HG02763 (cell line): ENCODE measurements around the gene ELL2.
"Not testable (repeated sequence)": the region's sequence is repeated elsewhere in the genome, so short reads cannot be mapped to it uniquely, and the experiment has no call there.

Source experiments
- ATAC-seq: cut with Tn5 transposase; IDR thresholded peaks from one replicate; pipeline ENCODE4 v1.9.1; 2021; ENCODE audit warnings: mild to moderate bottlenecking, moderate library complexity; ENCODE audit not compliant: unreplicated experiment

ELL2 gene

GRCh38 chr5:95910521-95910920 is 51.1 kb downstream of the ELL2 start:
- ATAC-seq = no peak

- ATAC-seq = no peak
Observed at GRCh38 chr5:95909738-95910137, 51.9 kb downstream of the ELL2 start.

- ATAC-seq = no peak
Observed at GRCh38 chr5:95908799-95909198, 52.9 kb downstream of the ELL2 start.

- no peak for ATAC-seq
Observed at GRCh38 chr5:95907740-95908706, 53.6 kb downstream of the ELL2 start.

- no peak for ATAC-seq
Observed at GRCh38 chr5:95907067-95907705, 54.5 kb downstream of the ELL2 start.

GRCh38 chr5:95906398-95906797 is 55.3 kb downstream of the ELL2 start:
- ATAC-seq = not testable (repeated sequence)

GRCh38 chr5:95904827-95905226 is 56.8 kb downstream of the ELL2 start:
- no peak for ATAC-seq

GRCh38 chr5:95903838-95904237 is 57.8 kb downstream of the ELL2 start:
- ATAC-seq = no peak

- ATAC-seq = no peak
Observed at GRCh38 chr5:95901676-95902627, 59.7 kb downstream of the ELL2 start.

- ATAC-seq = no peak
Observed at GRCh38 chr5:95900383-95900958, 61.2 kb downstream of the ELL2 start.

- no peak for ATAC-seq
Observed at GRCh38 chr5:95899829-95900228, 61.8 kb downstream of the ELL2 start.

- ATAC-seq = no peak
Observed at GRCh38 chr5:95899006-95899405, 62.6 kb downstream of the ELL2 start.

- ATAC-seq = no peak
Observed at GRCh38 chr5:95895771-95896170, 65.9 kb downstream of the ELL2 start.

GRCh38 chr5:95895251-95895650 is 66.4 kb downstream of the ELL2 start:
- no peak for ATAC-seq

- peak; percentile 51 for ATAC-seq
Observed at GRCh38 chr5:95892784-95893354, 68.8 kb downstream of the ELL2 start.

- ATAC-seq = no peak
Observed at GRCh38 chr5:95891499-95891898, 70.2 kb downstream of the ELL2 start.

GRCh38 chr5:95889076-95889475 is 72.6 kb downstream of the ELL2 start:
- no peak for ATAC-seq

- ATAC-seq = no peak
Observed at GRCh38 chr5:95887977-95888376, 73.7 kb downstream of the ELL2 start.

- ATAC-seq = no peak
Observed at GRCh38 chr5:95886340-95887044, 75.2 kb downstream of the ELL2 start.

GRCh38 chr5:95884511-95884910 is 77.1 kb downstream of the ELL2 start:
- no peak for ATAC-seq
